Liver (tissue), 3 donors: ENCODE measurements around the gene GSTP1.

Experiments
- HNF4G ChIP-seq: IDR thresholded peaks from 2 replicates; pipeline ENCODE4 v1.6.1; 2016; ENCODE audit warnings: antibody characterized with exemption
- RAD21 ChIP-seq, 2 donors: IDR thresholded peaks; 2 replicates each; pipeline ENCODE4 v1.6.1; 2016; ENCODE audit warnings: antibody characterized with exemption in 2 of 2, mild to moderate bottlenecking in 2 of 2
- TAF1 ChIP-seq: conservative IDR thresholded peaks from 2 replicates; pipeline ENCODE4 v1.6.1; 2016; ENCODE audit warnings: antibody characterized with exemption, mild to moderate bottlenecking
- TF ChIP-seq, protein P1 (sequence below): fragments of 150-350 bp; IDR thresholded peaks from 2 replicates; pipeline ENCODE4 v1.5.1; 2017; ENCODE audit warnings: improper control_type of control experiment, low read depth, low read length; ENCODE audit not compliant: missing input control
- donor health status: healthy.
- donor health status: healthy.

DNA sequence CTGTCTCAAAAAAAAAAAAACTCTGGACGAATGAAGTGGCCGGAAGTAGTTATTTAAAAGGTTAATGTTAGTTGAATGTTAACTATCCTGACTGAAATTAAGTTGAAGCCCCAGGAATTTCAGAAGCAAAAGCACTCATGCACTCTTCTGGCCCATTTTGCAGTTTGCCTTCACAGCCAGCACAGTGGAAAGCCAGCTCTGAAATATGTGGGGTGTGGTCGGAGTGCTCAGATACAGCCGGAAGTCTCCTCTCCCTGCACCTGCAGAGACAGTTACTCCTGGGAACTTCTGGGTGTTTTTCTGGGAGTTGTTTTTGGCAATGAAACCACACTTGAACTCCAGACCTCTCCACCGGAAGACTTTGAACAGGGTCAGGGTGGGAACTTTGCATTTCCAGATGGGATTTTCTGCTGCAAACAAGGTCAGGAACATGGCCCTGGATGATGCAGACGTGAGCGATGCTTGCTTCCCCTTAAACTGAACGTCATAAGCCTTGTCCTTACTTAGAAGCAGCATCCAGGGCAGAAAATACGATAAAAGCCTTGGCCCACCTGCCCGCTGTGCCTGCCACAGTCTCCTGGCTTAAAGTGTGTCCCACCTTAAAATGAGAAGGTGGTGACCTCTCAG lies 38.9 kb upstream of the GSTP1 start:
- TF ChIP-seq, protein P1, sequence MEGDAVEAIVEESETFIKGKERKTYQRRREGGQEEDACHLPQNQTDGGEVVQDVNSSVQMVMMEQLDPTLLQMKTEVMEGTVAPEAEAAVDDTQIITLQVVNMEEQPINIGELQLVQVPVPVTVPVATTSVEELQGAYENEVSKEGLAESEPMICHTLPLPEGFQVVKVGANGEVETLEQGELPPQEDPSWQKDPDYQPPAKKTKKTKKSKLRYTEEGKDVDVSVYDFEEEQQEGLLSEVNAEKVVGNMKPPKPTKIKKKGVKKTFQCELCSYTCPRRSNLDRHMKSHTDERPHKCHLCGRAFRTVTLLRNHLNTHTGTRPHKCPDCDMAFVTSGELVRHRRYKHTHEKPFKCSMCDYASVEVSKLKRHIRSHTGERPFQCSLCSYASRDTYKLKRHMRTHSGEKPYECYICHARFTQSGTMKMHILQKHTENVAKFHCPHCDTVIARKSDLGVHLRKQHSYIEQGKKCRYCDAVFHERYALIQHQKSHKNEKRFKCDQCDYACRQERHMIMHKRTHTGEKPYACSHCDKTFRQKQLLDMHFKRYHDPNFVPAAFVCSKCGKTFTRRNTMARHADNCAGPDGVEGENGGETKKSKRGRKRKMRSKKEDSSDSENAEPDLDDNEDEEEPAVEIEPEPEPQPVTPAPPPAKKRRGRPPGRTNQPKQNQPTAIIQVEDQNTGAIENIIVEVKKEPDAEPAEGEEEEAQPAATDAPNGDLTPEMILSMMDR = no peak
- no peak for TF ChIP-seq TAF1
- no peak for TF ChIP-seq HNF4G
- no peak for TF ChIP-seq RAD21 (IDR thresholded peaks at IDR 0.05)
